Kidney capillary endothelial cell (primary cell): ENCODE measurements around the gene TRAPPC3.

Source experiments
- DNase-seq: peaks from one replicate; pipeline ENCODE4 v3.0.0-alpha.2; 2018; ENCODE audit warnings: low spot score

Gene TRAPPC3

DNA sequence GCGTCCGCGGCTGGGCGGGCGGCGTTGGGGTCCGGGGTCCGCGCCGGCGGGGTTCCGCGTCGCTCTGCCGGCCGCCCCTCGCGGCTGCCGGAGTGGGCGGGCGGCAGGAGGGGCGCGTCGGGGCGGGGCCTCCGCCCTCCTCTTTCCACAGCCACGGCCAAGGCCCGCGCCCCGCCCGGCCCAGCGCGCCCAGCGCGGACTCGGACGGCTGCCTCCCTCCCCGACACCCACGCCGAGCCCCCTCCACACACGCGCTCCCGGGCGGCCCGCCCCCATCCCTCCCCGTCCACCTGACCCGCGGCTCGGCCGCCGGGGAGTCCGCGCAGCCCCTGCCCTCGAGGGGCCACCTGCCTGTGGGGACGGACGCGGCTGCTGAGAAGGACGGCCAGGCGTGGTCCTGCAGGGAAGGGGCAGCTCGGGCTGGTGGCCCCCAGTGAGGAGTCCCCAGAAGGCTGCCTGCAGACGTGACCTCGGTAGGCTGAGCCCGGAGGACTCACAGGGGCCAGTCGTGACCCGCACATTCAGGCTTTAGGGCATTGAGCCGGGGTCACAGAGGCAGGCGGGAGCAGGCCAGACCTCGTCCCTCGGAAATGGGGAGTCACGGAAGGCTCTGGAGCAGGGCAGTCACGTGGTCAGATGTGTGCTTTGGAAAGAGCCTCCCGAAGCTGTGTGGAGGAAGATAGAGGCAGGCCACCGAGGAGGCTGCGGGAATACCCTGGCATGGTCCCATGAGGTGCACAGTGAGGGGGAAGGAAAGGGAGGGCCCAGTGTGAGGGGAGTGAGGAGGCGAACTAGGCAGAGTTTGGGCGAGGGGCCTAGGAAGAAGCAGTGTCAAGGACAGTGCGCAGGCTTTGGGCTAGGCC, 23.9 kb downstream of the TRAPPC3 start, which contains the start of gene COL8A2:
Gene COL8A2 (minus strand): TSS at position 94 of the 863 bp plus-strand sequence. CDS start 24,980 bp downstream, outside the sequence.
- no peak for DNase-seq

DNA sequence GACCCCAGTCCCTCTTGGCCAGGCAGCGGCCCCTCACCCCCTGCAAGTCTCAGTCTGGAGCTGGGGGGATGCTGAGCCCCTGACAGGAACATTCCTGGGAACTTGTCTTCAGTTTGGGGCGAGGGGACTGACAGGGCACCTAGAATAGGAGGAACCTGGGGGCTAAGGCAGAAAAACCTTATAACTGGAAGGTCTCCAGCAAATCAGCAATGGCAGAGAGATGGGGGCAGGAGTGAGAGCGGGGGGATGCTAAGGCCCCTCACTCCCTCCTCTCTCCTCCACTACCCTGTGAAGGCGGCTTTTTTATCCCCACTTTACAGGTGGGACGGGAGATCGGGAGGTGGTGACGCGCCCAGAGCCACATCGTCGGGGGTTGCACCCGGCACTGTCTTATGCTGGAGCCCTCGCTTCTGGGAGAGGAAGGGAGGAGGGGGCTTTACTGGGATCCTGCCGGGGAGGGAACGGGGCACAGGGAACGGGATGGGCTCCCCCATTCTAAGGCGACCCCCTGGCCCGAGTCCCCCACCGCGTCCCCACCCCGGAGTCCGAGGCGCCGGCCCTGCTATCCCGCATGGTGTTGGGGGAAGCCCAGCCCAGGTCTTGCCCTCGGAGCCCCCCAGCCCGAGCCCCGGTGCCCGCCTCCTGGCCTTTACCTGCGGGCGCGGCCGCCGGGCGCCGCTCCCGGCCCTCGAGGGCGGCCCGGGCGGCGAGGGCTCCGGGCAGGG, 24.7 kb downstream of the TRAPPC3 start:
- no peak for DNase-seq

DNA sequence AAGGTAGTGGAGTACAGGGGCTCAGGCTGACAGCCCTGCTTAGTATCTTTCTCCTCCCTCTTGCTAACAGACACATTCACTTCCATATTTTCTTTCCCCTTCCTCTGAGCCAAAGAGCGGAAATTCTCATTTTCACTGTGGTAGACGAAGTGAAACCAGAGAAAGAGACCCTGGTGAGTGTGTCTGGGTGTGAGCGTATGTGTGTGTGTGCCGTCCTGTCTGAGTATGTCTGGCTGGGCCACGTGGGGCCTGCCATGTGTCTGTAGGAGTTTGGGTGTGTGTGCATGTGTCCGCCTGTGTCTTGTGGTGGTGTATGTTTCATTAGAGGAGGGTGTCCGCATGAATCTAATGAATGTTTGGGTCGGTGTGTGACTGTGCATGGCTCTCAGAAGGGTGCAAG, 25.9 kb downstream of the TRAPPC3 start:
- DNase-seq: no peak

DNA sequence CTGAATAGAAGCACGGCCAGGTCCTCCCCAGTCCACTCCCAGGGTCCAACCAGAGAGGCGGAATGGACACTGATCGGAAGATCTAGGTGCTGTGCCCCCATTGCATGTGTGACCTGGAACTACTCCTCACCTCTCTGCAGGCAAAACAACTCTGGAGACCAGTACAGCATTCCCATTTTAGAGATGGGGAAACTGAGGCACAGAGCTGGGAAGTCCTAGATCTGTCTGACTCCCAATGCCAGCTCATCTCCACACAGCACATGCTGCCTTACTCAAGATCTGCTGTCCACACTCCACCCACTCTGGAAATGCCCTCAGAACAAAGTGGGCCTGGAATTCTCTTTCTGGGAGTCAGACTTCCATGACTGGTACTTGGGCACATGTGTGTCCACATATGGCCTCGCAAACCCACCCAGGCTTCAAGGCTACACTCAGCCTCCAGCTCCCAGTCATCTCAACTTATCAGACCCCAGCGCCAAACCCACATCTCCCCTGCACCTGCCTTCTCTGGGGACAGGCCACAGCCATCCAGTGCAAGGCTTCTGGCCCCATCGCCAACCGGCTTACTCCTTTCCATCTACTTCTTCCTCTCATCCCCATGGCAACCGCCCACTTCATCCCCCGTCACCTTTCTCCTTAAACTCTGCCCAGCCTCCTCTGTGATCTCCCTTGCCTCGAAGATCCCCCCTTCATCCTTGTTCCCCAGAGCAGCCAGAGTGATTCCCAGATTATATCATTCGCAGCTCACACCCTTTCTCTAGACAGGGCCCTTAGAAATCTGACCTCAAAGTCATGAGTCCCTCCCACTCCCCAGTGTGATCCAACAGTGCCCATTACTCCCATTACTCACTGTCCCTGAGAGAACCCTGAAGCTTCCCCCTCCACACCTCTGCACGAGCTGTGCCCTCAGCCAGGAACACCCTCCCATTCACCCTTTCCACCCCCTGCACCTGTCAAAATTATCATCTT, 26.9 kb downstream of the TRAPPC3 start:
- no peak for DNase-seq

DNA sequence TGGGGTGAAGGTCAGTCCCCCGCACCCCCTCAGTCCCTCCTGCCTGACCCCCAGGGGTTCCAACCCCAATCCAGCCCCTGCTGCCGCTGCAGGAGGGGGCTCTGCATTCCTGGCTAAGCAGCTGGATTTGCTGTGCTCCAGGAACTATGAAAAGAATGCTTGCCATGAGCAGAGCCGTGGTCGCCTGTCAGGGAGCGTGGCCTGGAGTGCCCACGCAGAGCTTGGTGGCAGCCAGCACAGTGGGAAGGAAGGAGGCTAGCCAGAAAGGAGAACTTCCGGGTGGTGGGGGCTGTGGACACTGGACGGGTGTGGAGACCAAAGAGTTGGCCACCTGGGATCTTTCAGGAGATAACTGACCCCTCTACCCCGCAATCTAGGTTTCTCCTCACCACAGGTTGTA, 29.8 kb downstream of the TRAPPC3 start:
- no peak for DNase-seq

DNA sequence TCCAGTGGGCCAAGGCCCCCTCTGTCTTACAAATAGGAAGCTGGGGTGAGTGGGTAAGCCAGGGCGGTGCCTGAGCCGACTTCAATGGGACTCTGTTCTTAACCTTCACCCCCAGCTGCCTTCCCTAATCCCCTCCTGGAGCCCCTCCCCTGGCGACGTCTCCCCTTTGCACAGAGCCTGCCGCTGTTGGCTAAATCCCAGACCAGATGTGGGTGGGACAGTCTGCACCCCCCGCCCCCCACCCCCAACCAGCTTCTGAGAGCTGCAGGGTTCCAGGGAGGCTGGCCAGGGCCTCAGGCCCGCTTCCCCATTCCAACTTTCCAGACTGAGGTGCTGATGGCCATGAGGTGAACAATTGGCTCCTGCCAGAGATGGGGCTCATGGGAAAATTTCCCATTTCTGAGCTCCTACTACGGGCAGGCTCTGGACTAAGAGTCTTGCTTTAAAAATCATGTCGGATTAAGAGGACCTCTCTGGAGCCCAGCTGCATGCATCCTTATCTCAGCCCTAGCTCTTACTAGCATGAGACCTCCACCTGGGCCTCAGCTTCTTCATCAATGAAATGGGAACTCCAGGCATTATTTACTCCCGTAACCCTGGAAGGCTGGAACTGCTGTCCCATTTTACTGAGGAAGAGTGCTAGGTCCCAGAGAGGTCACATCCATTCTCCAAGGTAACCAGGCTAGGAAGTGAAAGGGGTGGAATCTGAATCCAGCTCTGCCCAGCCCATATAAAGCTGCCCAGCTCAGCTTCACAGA, 30.7 kb downstream of the TRAPPC3 start:
- no peak for DNase-seq

DNA sequence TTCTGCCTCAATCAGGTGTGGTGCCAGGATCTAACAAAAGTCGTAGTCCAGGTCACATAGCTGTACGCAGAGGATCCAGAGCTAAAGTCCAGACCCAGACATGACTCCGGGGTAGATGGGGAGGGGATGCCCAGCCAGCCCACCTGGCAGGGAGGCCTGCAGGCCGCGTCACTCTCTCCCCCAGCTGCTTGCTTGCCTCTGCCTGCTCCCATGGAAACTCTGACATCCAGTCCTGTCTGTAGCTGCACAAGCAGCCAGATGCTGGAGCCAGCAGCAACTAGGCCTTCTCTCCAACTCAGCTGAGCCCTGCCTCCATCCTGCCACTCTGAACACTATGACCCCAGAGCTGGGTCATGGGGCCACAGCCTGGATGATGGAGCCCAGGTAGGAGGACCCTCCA, 32.4 kb downstream of the TRAPPC3 start:
- no peak for DNase-seq

DNA sequence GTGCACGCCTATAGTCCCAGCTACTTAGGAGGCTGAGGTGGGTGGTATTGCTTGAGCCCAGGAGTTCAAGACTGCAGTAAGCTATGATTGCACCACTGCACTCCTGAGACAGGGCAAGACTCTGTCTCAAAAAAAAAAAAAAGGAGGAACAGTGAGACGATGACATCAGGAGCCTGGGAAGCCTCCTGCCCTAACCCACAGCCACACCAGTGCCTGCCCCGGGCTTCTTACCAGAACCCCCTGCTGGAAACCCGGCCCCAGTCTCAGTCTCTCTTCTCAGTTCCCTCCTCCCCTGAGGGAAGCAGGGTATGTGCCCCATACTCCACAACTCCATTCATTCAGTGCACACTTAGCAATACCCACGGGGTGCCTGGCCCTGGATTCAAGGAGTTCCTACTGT, 33.4 kb downstream of the TRAPPC3 start:
- no peak for DNase-seq

DNA sequence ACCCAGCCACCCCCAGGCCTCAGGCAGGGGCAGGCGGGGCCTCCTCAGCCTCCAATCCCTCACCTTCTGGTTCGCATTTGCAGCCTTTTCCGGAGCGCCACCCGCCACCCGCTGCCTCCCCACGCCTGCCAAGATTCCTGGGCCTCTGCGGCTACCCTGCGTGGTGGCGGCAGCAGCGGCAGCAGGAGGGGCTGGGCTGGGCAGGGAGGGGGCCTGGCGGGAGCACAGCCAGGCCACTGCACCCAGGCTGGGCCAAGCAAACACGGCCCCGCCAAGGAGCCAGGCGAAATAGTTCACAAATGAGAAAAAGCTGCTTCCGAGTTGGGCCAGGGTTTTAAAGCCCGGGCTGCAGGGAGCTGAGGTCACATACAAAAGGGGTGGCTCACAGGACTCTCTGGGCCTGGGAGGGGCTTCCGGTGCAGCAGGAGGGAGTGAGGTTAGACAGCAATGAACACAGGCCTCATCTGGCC, 34.1 kb downstream of the TRAPPC3 start:
- DNase-seq: no peak

DNA sequence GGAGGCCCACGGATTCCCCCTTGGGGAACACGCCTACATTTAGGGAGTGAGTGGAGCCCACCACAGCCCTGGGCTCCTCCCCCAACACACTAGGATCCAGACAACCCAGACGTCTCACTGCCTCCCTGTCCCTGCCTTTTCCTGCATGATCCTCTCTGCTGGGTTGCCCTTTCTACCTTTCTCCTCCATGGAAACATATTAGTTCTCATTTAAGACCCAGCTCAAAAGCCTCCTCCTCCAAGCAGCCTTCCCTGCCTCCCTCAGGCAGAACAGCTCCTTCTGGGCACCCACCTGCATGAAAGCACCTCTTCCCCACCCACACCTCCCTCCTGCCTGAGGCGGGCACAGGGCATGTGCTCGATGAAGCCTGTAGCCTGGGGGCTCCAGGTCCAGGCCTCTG, 34.9 kb downstream of the TRAPPC3 start:
- no peak for DNase-seq

DNA sequence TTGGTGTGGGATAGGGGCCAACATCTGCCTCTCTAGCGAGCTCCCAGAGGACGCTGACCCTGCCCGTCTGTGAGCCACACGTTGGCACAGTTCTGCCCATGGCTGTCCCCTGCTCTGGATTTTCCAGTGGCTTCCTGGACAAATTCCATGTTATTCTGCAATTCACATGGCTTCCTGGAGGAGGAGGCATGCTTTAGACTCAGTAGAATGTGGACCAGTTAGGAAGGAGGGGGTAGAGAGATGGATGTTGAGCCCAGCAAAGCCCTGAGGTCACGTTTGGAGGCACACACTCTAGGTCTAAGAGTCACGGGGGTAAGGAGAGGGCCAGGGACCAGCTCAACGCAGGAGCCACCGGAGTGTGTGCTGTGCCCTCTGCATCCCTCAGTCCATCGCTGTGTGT, 36.5 kb downstream of the TRAPPC3 start:
- DNase-seq: no peak

DNA sequence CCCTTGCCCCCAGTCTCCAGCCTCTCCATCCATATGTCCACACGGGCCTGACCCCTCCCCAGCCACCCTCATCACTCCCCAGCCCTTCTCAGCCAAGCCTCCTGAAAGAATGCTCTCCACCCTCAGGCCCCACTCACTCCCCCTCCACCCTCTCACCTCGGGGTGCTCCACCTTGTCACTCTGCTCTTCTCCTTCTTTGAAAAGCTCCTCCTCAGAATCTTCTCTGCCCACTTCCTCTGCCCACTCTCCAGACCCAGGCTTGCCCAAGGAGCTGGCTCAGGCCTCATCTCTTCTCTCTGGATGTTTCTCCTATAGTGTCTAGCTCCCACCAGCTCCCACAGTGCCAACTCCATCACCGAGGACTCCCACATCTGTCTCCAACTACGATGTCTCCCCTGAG, 38.1 kb downstream of the TRAPPC3 start:
- no peak for DNase-seq

DNA sequence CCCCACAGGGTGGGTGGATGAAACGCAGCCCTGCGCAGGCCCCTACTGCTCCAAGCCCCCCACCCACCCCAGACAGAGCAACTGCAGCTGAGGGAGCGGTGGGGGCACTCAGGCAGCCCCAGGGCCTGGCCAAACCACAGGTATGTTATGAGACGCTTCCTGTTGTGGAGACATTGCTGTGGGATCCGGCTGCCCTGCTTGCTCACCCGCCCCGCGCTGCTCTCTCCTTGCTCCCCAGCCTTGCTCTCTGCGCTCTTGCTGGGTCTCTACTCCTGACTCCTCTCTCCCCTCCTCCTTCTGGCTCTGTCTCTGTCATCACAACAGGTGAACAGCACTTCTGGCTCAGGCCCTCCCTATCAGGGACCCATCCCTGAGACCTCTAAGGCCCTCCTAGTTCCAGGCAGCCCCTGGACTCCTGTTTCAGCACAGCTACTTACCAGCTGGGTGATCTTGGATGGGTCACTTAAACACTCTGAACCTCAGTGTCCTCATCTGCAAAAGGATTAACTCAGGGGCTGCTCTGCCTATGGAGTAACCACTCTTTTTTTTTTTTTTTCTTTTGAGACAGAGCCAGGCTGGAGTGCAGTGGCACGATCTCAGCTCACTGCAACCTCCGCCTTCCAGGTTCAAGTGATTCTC, 40.1 kb downstream of the TRAPPC3 start:
- no peak for DNase-seq

DNA sequence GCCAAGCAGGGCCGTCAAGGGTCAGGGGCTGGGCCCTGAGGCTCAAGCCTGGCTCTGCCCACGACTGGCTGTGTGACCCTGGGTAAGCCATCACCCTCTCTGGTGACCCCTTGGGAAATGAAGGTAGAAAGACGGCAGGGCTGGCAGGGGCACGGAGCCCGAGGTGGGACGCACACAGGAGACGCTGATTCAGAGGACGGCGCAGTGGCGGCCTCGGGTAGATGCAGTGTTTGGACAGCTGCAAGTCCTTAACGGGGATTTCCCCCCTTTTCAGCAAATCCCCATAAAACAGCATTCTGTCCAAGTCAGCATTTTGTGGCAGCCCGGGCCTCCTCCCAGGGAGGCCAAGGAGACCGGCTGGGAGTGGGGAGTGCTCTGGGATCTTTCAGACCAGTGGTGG, 41.0 kb downstream of the TRAPPC3 start:
- DNase-seq: no peak

DNA sequence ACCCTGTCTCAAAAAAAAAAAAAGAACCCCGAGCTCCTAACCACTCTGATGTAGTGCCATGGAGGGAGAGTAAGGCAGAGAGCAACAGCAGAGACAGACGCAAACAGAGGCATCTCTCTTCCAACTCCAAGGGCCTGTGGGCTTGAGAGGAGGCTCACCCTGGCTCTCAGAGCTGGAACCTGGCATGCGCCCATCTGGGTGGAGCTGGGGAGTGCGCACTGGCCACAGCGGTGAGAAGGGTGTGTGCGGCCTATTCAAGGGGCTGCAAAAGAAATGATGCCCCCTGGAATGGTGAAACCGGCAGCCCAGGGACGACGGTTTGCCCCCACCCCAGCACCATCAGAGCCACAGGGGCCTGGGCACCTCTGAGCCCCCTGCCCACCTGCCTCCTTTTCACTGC, 41.9 kb downstream of the TRAPPC3 start:
- no peak for DNase-seq

DNA sequence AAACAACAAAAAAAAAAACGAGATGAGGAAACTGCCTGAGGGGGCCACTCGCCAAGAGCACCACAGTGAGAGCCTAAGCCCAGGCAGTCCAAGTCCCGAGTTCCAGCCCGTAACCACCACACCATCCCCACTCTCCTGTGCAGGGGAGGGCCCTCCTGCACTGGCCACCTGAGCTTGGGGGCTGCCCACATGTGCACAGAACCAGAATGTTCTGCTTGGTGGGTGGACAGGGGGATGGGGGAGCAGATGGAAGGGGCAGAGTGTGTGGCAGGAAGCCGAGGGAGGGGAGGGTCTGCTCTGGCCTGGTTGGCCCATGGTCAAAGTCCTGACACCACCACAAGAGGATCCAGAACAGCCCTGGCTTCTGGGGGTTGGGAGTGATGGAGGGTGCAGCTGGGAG, 43.0 kb downstream of the TRAPPC3 start:
- DNase-seq: no peak

DNA sequence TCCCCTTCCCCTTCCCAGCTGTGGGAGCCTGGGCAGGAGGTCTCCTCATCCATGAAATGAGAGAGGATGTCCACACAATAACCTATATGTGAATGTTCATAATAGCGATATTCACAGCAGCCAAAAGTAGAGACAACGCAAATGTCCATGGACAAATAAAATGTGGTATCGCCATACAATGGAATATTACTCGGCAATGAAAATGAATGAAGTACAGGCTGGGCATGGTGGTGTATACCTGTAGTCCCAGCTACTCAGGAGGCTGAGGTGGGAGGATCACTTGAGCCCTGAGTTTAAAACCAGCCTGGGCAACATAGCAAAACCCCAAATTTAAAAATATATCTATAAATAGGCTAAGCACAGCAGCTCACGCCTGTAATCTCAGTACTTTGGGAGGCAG, 47.7 kb downstream of the TRAPPC3 start:
- DNase-seq: no peak

DNA sequence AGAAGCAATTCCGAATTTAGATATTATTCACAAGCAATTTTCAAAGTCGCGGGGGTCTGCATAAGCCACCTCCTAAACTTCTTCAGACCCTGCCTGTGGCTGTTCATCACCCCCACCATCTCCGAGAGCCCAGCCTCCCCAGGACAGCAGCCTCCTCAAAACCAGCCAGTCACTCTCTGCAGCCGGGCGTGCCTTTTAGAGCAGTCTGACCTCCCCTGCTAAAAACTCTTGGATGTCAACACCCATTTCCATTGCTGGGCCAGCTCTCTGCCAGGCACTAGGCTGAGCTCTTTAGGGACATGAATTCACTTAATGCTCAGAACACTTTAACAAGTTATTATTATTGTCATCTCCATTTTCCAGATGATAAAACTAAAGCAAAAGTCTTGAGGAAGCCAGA, 48.9 kb downstream of the TRAPPC3 start:
- no peak for DNase-seq

DNA sequence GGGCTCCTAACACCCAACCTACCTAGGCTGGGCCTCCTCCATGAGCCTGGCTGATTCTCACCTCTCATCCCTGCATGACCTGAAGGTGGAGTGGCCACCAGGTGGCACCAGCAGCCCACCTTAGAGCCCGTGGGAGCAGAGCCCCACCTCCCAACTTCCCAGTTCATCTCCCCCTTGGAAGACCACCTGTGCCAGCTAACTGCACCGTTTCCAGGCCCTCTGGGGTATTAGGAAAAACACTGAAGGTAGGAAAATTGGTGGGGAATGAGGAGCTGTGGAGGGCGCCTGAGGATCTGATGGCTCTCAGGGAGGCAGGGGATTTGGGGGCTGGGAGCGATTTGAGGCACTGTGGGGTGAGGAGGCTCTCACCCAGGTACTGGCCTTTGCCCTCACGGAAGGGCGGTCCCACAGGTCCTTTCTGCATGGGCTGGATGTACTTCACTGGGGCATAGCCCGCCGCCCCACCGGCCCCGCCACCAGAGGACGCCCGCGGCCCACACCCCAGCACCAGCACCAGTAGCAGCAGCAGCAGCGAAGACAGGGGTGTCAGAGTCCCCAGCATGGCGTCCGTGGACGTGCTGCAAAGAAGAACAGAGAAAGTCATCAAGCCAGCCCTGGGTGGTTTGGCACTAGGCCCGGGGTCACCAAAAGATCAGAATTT, 49.5 kb downstream of the TRAPPC3 start:
- DNase-seq: peak; percentile 69

DNA sequence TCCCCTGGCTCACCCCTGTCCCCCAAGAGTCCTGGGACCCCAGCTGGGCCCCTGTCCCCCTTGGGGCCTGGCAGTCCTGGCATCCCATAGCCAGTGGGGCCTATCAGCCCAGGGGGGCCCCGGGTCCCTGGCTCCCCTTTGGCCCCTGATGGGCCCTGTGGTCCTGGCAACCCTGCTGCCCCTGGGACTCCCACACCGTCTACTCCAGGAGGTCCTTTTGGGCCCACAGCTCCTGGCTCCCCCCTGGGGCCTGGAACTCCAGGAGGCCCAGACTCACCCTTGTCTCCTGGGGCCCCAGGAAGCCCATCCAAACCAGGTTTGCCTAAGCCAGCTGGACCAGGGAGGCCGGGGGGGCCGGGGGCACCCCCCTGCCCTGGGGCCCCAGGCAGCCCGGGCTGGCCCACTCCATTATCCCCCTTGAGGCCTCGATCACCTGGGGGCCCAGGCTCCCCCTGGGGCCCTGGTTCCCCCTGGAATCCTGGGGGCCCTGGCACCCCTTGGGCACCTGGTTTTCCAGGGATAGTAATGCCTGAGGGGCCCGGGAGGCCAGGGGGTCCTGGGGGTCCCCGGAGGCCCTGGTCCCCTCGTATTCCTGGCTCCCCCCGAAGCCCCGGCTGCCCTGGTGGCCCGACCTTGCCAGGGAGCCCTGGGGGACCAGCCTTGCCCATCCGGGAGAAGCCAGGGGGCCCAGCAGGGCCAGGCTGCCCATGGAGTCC, 50.5 kb downstream of the TRAPPC3 start:
- no peak for DNase-seq
